NCI-H2227 (cell line): ENCODE measurements around the gene NR6A1.
A peak's percentile ranks its signal among the peaks of the same experiment; 100 is the strongest.

ENCODE experiments used
- DNase-seq: peaks from one replicate; lab custom pipeline; 2025; ENCODE audit not compliant: unreplicated experiment; lab: John Stamatoyannopoulos, UW

The NR6A1 gene

GRCh38 chr9:124590889-124591641 is 180.0 kb downstream of the NR6A1 start:
- no peak for DNase-seq

DNA sequence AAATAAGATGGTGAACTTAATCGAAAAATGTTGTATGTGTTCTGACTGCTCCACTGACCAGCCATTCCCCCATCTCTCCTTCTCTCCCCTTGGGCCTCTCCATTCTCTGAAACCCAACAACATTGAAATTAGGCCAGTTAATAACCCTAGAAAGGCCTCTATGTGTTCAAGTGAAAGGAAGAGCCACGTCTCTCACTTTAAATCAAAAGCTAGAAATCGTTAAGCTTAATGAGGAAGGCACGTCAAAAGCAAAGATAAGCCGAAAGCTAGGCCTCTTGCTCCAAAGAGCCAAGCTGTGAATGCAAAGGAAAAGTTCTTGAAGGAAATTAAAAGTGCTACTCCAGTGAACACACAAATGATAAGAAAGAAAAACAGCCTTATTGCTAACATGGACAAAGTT is 186.5 kb downstream of the NR6A1 start:
- no peak for DNase-seq

- no peak for DNase-seq
Measured at GRCh38 chr9:124583134-124583533, 188.0 kb downstream of the NR6A1 start.

- DNase-seq = no peak
Measured at GRCh38 chr9:124580186-124580585, 190.9 kb downstream of the NR6A1 start.

GRCh38 chr9:124576751-124577150 is 194.4 kb downstream of the NR6A1 start:
- no peak for DNase-seq

DNA sequence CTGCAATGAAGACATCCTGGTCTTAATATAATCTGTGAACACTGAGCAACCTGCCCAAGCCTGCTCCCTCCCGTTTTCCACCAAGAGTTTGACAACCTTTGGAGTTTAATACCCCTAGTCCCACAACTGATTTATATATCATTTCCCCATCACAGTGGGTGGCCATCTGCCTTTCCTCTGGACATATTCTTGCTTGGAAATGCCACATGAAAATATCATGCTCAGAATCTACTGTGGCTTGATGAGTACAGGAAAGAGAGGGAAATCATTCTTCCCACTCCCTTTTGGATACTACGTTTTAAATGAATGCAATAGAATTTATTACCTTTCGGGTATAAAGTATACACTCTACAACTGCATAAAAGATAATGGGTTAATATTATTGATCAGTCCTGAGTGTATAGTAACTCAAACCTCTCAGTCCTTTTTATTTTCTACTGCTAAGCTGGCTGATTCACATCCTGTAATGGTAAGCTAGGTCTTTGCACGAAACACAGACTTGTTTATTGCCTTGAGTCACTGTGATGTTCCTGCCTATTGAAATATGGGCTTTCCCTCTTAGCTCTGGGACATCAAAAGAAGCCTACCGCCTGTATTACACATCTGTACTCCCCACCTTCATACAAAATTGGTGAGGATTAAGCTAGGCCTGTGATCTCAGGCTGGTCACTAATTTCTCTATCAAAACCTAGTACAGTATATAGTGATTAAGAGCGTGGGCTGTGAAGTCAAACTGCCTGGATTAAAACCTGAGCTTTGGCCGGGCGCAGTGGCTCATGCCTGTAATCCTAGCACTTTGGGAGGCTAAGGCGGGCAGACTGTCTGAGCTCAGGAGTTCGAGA is 196.4 kb downstream of the NR6A1 start:
- DNase-seq = no peak

GRCh38 chr9:124570942-124571666 is 200.0 kb downstream of the NR6A1 start:
- DNase-seq = no peak

DNA sequence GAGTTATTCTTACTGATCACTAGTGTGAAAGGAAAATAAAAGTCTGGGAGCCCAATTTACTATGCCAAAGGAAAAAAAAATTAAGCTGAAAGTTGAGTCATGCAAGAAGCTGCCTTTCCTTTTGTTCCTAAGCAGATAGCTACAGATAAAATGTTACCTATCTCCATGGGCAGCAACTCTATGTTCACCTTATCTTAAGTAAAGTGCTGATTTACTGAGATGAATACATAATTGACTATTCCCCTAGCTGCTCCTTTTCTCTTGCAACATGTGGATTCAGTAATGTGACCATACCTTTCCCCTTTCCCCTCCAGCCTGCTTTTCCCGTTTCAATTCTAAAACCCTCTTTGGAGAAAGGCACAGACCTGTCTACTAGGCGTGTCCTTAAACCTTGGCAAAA is 201.2 kb downstream of the NR6A1 start:
- no peak for DNase-seq

GRCh38 chr9:124567362-124567761 is 203.7 kb downstream of the NR6A1 start:
- DNase-seq = no peak

DNA sequence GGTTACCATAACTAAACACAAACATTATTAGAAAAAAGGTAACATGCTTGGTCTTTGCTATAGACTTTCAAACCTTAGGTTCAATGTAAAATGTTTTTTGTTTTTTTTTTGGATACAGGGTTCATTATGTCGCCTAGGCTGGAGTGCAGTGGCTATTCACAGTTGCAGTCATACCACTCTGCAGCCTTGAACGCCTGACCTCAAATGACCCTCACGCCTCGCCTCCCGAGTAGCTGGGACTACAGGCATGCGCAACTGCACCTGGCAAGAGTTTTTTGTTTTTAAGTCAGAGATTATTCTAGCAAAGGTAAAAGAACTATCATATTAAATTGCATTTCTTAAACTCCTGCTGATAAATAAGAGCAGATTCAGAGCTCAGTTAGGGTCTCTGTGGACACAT is 208.8 kb downstream of the NR6A1 start:
- no peak for DNase-seq

GRCh38 chr9:124559871-124560270 is 211.2 kb downstream of the NR6A1 start:
- DNase-seq = no peak

DNA sequence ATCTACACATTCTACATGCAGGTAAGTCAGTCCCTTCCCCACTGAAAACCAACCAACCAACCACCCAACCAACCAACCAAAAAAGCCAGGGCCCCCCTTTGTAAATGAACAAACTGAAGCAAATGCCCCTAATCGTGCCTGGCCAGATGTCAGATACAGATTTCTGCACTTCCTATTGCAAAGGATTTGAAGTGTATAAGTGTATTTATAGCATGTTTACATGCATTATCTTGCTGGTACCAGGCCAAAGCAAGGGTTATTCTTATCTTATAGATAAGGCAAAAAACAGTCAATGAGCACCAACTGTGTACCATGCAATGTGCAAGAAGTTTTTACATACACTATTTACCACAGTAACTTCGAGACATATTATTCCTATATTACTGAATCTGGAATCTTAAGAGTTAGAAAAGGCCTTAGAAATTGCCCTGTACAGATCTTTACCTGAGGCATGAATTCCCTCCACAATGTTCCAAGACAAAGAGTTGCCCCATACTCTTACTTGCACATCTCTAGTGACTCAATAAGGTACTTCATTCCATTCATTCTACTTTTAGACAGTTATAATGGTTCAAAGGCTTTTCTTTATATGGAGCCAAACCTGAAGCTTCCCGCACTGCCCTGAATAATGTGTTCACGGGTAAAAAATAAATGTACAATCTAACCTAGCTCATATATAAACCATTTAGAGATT is 212.2 kb downstream of the NR6A1 start:
- DNase-seq = no peak

- no peak for DNase-seq
Measured at GRCh38 chr9:124557895-124558294, 213.2 kb downstream of the NR6A1 start.

DNA sequence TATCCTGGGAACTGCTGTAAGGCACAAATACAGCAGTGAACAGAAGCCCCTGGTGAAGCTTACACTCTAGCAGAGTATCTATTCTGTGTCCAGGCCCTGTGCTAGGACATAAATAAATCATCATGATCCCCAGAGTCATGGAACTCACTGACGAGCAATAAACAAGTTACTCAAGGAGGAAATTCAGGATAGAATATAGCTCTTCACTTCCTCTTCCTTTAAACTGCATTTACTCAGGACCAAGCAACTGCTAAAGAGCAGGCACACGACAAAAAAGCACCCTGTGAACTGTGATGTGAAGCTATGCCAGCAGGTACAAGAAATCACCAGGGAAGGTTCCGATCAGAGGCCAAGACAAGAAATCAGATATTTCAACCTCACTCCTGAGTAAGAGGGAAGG is 216.1 kb downstream of the NR6A1 start:
- no peak for DNase-seq

GRCh38 chr9:124553738-124554137 is 217.4 kb downstream of the NR6A1 start:
- no peak for DNase-seq

DNA sequence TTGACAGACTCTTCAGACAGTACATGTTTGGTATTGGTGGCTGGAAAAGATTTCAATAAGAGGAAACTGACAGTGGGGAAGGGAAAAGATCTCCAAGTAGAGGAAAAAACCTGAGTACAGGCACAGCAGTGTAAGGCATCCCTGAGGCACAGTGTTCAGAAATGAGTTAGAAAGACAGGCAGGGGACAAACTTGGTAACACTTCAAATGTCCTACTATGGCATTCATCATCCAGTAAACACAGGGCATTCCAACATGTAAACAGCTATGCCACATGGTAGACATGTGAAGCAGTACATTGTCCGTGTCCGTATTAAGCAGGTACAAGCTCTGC is 218.9 kb downstream of the NR6A1 start:
- no peak for DNase-seq

DNA sequence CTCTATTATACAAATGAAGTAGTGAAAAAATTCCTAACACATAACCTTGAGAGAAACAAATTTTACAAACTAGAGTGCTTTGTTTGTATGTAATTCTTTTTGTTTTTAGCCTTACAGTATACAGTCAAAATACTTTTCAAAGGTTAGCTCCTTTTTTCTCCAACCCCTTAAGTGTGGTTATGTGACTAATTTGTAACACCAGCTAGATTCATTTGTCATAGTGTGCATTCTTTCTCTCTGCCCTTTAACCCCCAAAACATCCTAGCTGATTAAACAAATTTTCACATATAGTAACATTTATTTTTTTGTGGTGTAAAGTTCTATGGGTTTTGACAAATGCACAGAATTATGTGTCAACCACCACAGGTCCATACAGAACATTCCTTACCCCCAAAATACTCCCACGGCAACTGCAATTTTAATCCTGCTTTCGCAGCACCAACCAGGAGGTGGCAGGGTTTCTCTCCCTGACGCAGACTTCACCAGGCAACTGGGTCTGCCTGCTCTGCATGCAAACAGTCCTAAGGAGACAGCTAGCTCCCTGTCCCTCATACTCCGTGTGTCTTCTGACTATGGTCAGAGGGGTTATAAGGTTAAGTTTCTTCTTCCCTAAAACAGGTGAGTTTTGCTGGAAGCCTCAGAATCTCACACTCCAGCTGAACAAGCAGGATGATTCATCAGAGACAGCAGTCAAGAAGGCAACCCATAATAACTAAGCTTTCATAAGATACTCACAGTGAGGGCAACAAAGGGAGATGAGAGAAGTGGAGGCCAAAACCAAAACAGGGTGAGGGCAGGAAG is 219.4 kb downstream of the NR6A1 start:
- peak; percentile 44 for DNase-seq

GRCh38 chr9:124550072-124550471 is 221.0 kb downstream of the NR6A1 start:
- DNase-seq = no peak

- no peak for DNase-seq
Measured at GRCh38 chr9:124549016-124549415, 222.1 kb downstream of the NR6A1 start.

GRCh38 chr9:124544535-124544934 is 226.6 kb downstream of the NR6A1 start:
- no peak for DNase-seq
